Measurements from ENCODE around the gene DCAF12.

DNA sequence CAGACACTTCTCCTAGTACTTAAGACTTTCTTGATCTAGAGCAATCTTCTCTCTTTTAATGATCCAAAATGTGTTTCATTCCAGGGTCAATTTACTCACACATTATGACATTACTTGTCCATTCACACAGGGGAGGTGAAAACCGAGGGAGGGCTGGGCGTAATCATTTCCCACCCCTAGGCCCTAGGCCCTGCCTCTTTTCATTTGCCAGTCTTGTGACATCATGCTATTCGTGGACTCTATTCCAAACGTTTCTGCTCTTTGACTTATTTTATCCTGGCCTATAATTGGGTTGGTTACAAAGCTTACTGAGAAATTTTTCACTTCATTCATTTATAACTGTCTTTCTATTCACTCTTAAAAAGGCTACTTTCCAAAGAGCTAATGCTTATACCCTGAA lies 2.4 kb downstream of the DCAF12 start:
- TF ChIP-seq YY1 (IDR thresholded peaks at IDR 0.05) (no peak), SP1 (IDR thresholded peaks at IDR 0.05) (no peak), TAF1 (conservative IDR thresholded peaks at IDR 0.05) (no peak), RXRA (IDR thresholded peaks at IDR 0.05) (no peak), EGR1 (IDR thresholded peaks at IDR 0.05; ENCODE audit: low read depth in 2 of 2) (no peak), GABPA (IDR thresholded peaks at IDR 0.05 in 1 of 2, conservative IDR thresholded peaks at IDR 0.05 in 1 of 2) (no peak), RAD21 (IDR thresholded peaks at IDR 0.05) (no peak)
- TF ChIP-seq, protein P1, sequence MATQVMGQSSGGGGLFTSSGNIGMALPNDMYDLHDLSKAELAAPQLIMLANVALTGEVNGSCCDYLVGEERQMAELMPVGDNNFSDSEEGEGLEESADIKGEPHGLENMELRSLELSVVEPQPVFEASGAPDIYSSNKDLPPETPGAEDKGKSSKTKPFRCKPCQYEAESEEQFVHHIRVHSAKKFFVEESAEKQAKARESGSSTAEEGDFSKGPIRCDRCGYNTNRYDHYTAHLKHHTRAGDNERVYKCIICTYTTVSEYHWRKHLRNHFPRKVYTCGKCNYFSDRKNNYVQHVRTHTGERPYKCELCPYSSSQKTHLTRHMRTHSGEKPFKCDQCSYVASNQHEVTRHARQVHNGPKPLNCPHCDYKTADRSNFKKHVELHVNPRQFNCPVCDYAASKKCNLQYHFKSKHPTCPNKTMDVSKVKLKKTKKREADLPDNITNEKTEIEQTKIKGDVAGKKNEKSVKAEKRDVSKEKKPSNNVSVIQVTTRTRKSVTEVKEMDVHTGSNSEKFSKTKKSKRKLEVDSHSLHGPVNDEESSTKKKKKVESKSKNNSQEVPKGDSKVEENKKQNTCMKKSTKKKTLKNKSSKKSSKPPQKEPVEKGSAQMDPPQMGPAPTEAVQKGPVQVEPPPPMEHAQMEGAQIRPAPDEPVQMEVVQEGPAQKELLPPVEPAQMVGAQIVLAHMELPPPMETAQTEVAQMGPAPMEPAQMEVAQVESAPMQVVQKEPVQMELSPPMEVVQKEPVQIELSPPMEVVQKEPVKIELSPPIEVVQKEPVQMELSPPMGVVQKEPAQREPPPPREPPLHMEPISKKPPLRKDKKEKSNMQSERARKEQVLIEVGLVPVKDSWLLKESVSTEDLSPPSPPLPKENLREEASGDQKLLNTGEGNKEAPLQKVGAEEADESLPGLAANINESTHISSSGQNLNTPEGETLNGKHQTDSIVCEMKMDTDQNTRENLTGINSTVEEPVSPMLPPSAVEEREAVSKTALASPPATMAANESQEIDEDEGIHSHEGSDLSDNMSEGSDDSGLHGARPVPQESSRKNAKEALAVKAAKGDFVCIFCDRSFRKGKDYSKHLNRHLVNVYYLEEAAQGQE (IDR thresholded peaks at IDR 0.05): no peak
- TF ChIP-seq, protein P2, sequence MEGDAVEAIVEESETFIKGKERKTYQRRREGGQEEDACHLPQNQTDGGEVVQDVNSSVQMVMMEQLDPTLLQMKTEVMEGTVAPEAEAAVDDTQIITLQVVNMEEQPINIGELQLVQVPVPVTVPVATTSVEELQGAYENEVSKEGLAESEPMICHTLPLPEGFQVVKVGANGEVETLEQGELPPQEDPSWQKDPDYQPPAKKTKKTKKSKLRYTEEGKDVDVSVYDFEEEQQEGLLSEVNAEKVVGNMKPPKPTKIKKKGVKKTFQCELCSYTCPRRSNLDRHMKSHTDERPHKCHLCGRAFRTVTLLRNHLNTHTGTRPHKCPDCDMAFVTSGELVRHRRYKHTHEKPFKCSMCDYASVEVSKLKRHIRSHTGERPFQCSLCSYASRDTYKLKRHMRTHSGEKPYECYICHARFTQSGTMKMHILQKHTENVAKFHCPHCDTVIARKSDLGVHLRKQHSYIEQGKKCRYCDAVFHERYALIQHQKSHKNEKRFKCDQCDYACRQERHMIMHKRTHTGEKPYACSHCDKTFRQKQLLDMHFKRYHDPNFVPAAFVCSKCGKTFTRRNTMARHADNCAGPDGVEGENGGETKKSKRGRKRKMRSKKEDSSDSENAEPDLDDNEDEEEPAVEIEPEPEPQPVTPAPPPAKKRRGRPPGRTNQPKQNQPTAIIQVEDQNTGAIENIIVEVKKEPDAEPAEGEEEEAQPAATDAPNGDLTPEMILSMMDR (IDR thresholded peaks at IDR 0.05; ENCODE audit: low read depth, low read length, missing input control): no peak
- TF ChIP-seq, protein P3, sequence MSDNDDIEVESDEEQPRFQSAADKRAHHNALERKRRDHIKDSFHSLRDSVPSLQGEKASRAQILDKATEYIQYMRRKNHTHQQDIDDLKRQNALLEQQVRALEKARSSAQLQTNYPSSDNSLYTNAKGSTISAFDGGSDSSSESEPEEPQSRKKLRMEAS (IDR thresholded peaks at IDR 0.05): no peak

Data from liver (tissue), 3 donors.